Esophagus (tissue), 2 donors: Measurements from ENCODE around the gene APOL6. TPM values are rescaled to one million over a fixed set of nuclear protein-coding genes. Genes with fewer than 3 reads are reported as not detected.
"Not testable (repeated sequence)": the region's sequence is repeated elsewhere in the genome, so short reads cannot be mapped to it uniquely, and the experiment has no call there.

ENCODE experiments used
- H3K27ac ChIP-seq, 2 donors: one replicate each; pipeline ENCODE4 v1.5.1; 2013; ENCODE audit warnings: low read depth in 2 of 2, mild to moderate bottlenecking in 2 of 2, inconsistent platforms in 1 of 2, low read length in 1 of 2, moderate library complexity in 1 of 2
- H3K27me3 ChIP-seq, 2 donors: one replicate each; pipeline ENCODE4 v1.6.1; 2013; ENCODE audit warnings: low read length in 2 of 2, control low read depth in 1 of 2, mild to moderate bottlenecking in 1 of 2; ENCODE audit not compliant: insufficient read depth in 2 of 2, control insufficient read depth in 1 of 2
- H3K36me3 ChIP-seq, 2 donors: one replicate each; pipeline ENCODE4 v1.6.1; 2013; ENCODE audit warnings: low read length in 1 of 2; ENCODE audit not compliant: control insufficient read depth in 2 of 2, insufficient read depth in 2 of 2
- H3K4me1 ChIP-seq, 2 donors: one replicate each; pipeline ENCODE4 v1.6.1; 2013; ENCODE audit warnings: low read length in 1 of 2; ENCODE audit not compliant: control insufficient read depth in 2 of 2, insufficient read depth in 2 of 2
- H3K4me3 ChIP-seq, 2 donors: one replicate each; pipeline ENCODE4 v1.5.1; 2013; ENCODE audit warnings: low read length in 2 of 2, mild to moderate bottlenecking in 2 of 2, low read depth in 1 of 2, moderate library complexity in 1 of 2
- H3K9me3 ChIP-seq, 2 donors: one replicate each; pipeline ENCODE4 v1.6.1; 2013; ENCODE audit warnings: mild to moderate bottlenecking in 2 of 2, low read depth in 1 of 2, low read length in 1 of 2, moderate library complexity in 1 of 2; ENCODE audit not compliant: control insufficient read depth in 2 of 2, insufficient read depth in 1 of 2
- WGBS, 2 donors: extraction: QIAGEN DNeasy Blood & Tissue Kit; methylation state at CpG; one replicate each; pipeline ENCODE4 v1.1.7; 2013; 5-methylcytosine and 5-hydroxymethylcytosine counted together
- polyA plus RNA-seq, 2 donors: library from polyadenylated mRNA; stranded (reverse); fragments of 200-250 nt; gene quantifications; one replicate each; pipeline ENCODE4 v1.2.3, GENCODE V29; 2013
- donor health status: healthy with polysubstance abuse.
- donor health status: Bipolar disorder and iron deficiency.

Gene APOL6
- polyA plus RNA-seq, 2 donors = 2.8 to 3.8 TPM

GRCh38 chr22:35684270-35684700 lies 36.0 kb downstream of the APOL6 start:
- H3K4me3 ChIP-seq = no peak overlapping the region
- H3K27me3 ChIP-seq = no peaks in the 10 kb centered on the region
- no peaks in the 10 kb centered on the region for H3K4me1 ChIP-seq
- no peak overlapping the region for H3K27ac ChIP-seq
- H3K9me3 ChIP-seq = peaks cover 0 to 4% of the 10 kb centered on the region in 2 donors
- 40 to 48% methylated on average over 3 of the region's 3 CpGs for WGBS, 2 donors
- H3K36me3 ChIP-seq = no peaks in the 10 kb centered on the region

GRCh38 chr22:35684732-35685131 lies 36.5 kb downstream of the APOL6 start:
- H3K4me3 ChIP-seq = no peak overlapping the region
- H3K4me1 ChIP-seq = no peaks in the 10 kb centered on the region
- peaks cover 0 to 4% of the 10 kb centered on the region in 2 donors for H3K9me3 ChIP-seq
- H3K27me3 ChIP-seq = no peaks in the 10 kb centered on the region
- no peak overlapping the region for H3K27ac ChIP-seq
- H3K36me3 ChIP-seq = no peaks in the 10 kb centered on the region

GRCh38 chr22:35685731-35686130 lies 37.5 kb downstream of the APOL6 start:
- 84 to 90% methylated on average over 11 of the region's 11 CpGs for WGBS, 2 donors
- no peaks in the 10 kb centered on the region for H3K4me1 ChIP-seq
- H3K9me3 ChIP-seq = peaks cover 0 to 4% of the 10 kb centered on the region in 2 donors

GRCh38 chr22:35686298-35686697 lies 38.1 kb downstream of the APOL6 start:
- H3K27ac ChIP-seq = no peak overlapping the region
- H3K4me3 ChIP-seq = no peak overlapping the region
- H3K27me3 ChIP-seq = no peaks in the 10 kb centered on the region
- peaks cover 0 to 4% of the 10 kb centered on the region in 2 donors for H3K9me3 ChIP-seq
- H3K36me3 ChIP-seq = no peaks in the 10 kb centered on the region
- no peaks in the 10 kb centered on the region for H3K4me1 ChIP-seq
- WGBS, 2 donors = 85 to 90% methylated on average over 4 of the region's 4 CpGs

More at GRCh38 chr22:35685731-35686130, 37.5 kb downstream of the APOL6 start:
- Histone ChIP-seq H3K4me3 (no peak overlapping the region), H3K36me3 (no peaks in the 10 kb centered on the region), H3K27me3 (no peaks in the 10 kb centered on the region), H3K27ac (no peak overlapping the region)

GRCh38 chr22:35687461-35687860 lies 39.2 kb downstream of the APOL6 start:
- no peak overlapping the region for H3K4me3 ChIP-seq
- 77% methylated on average over 6 of the region's 6 CpGs for WGBS, 2 donors
- H3K4me1 ChIP-seq = no peaks in the 10 kb centered on the region
- H3K9me3 ChIP-seq = no peaks in the 10 kb centered on the region
- H3K36me3 ChIP-seq = no peaks in the 10 kb centered on the region
- no peak overlapping the region for H3K27ac ChIP-seq
- no peaks in the 10 kb centered on the region for H3K27me3 ChIP-seq

GRCh38 chr22:35688913-35689675 lies 40.8 kb downstream of the APOL6 start:
- Histone ChIP-seq H3K27me3 (peaks cover 0 to 3% of the 10 kb centered on the region in 2 donors), H3K4me1 (no peaks in the 10 kb centered on the region), H3K4me3 (no peak overlapping the region), H3K36me3 (no peaks in the 10 kb centered on the region), H3K27ac (no peak overlapping the region), H3K9me3 (no peaks in the 10 kb centered on the region)
- 82 to 83% methylated on average over 10 of the region's 10 CpGs for WGBS, 2 donors

GRCh38 chr22:35690001-35690400 lies 41.8 kb downstream of the APOL6 start:
- 31 to 53% methylated on average over 1 of the region's 1 CpG for WGBS, 2 donors
- Histone ChIP-seq H3K4me1 (no peaks in the 10 kb centered on the region), H3K27ac (no peak overlapping the region), H3K9me3 (no peaks in the 10 kb centered on the region), H3K4me3 (no peak overlapping the region), H3K36me3 (no peaks in the 10 kb centered on the region), H3K27me3 (peaks cover 0 to 3% of the 10 kb centered on the region in 2 donors)

GRCh38 chr22:35695202-35695601 lies 47.0 kb downstream of the APOL6 start:
- Histone ChIP-seq H3K36me3 (no peaks in the 10 kb centered on the region), H3K4me1 (no peaks in the 10 kb centered on the region), H3K27me3 (peaks cover 0 to 3% of the 10 kb centered on the region in 2 donors), H3K4me3 (no peak overlapping the region), H3K9me3 (no peaks in the 10 kb centered on the region), H3K27ac (no peak overlapping the region)
- WGBS, 2 donors = 79 to 83% methylated on average over 13 of the region's 13 CpGs

GRCh38 chr22:35697142-35697541 lies 48.9 kb downstream of the APOL6 start:
- Histone ChIP-seq H3K27ac (no peak overlapping the region), H3K36me3 (no peaks in the 10 kb centered on the region), H3K9me3 (no peaks in the 10 kb centered on the region), H3K27me3 (peaks cover 0 to 3% of the 10 kb centered on the region in 2 donors), H3K4me3 (no peak overlapping the region), H3K4me1 (no peaks in the 10 kb centered on the region)
- 78 to 79% methylated on average over 14 of the region's 14 CpGs for WGBS, 2 donors

GRCh38 chr22:35699852-35700251 lies 51.6 kb downstream of the APOL6 start:
- 76 to 84% methylated on average over 6 of the region's 6 CpGs for WGBS, 2 donors

More at GRCh38 chr22:35699852-35700251, 51.6 kb downstream of the APOL6 start:
- not testable (repeated sequence) for H3K36me3 ChIP-seq, H3K27ac ChIP-seq, H3K4me1 ChIP-seq, H3K27me3 ChIP-seq, H3K9me3 ChIP-seq, H3K4me3 ChIP-seq
